ENCODE results near the gene ABHD14A.
"Not testable (repeated sequence)": the region's sequence is repeated elsewhere in the genome, so short reads cannot be mapped to it uniquely, and the experiment has no call there.

DNA sequence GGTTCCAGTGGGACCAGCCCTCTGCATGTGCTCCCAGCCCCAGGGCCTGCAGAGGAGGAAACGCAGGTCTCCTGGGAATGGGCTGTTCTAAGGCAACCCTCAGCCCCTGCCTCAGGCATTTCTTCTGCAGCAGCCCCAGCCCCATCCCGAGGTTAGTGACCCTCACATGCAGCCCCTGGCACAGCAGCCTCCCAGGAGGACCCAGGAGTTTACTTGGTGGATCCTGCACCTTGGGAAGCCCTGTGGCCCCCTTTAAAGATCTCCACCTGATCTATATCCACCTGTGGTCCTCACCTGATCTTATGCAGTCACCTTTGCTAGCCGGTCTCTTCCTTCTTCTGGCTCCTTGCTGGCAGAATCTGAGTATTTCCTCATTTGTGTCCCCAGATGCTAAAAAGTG, 45.9 kb upstream of the ABHD14A start:
- not testable (repeated sequence) for TF ChIP-seq CTCF, POLR2A (IDR thresholded peaks at IDR 0.05)
